A673 (cell line): ENCODE results near the gene FBLIM1. TPM values are rescaled to one million over a fixed set of nuclear protein-coding genes. Genes with fewer than 3 reads are reported as not detected.
A peak's percentile ranks its signal among the peaks of the same experiment; 100 is the strongest.

Source experiments
- BruUV-seq: library from RNA; stranded (reverse); fragments of 400-500 nt; replicated peaks from 2 replicates; lab custom pipeline; 2021; lab: Mats Ljungman, UMichigan
- CTCF ChIA-PET: fragments of 300-600 bp; sonication (Branson Sonifier 250); formaldehyde crosslinking; loops from one replicate; lab custom pipeline; 2022; ENCODE audit warnings: antibody characterized with exemption; lab: Charles Lee
- POLR2A ChIA-PET: fragments of 300-600 bp; sonication (Branson Sonifier 250); formaldehyde crosslinking; loops from one replicate; lab custom pipeline; 2022; ENCODE audit warnings: antibody characterized with exemption; ENCODE audit not compliant: low non-redundant PET; lab: Charles Lee
- DNase-seq: peaks from one replicate; pipeline ENCODE4 v3.0.0-alpha.2; 2015; ENCODE audit warnings: low spot score
- H3K27ac ChIP-seq: fragments of 200-600 bp; sonication (generic); 2 replicates; pipeline ENCODE4 v1.5.1; 2016; ENCODE audit warnings: mixed run types, low read depth, mild to moderate bottlenecking, mixed read lengths, antibody characterized with exemption, low read length; ENCODE audit not compliant: poor library complexity, severe bottlenecking
- H3K27me3 ChIP-seq: fragments of 200-600 bp; sonication (generic); replicated peaks from 2 replicates; pipeline ENCODE4 v1.6.1; 2017; ENCODE audit warnings: mixed run types, low read depth, mild to moderate bottlenecking, mixed read lengths, antibody characterized with exemption, low read length; ENCODE audit not compliant: insufficient read depth, poor library complexity
- H3K36me3 ChIP-seq: fragments of 200-600 bp; sonication (generic); 2 replicates; pipeline ENCODE4 v1.6.1; 2016; ENCODE audit warnings: mixed run types, mild to moderate bottlenecking, mixed read lengths, antibody characterized with exemption, low read length; ENCODE audit not compliant: insufficient read depth, poor library complexity, severe bottlenecking
- H3K4me1 ChIP-seq: fragments of 200-600 bp; sonication (generic); 2 replicates; pipeline ENCODE4 v1.6.1; 2017; ENCODE audit warnings: mixed run types, mild to moderate bottlenecking, mixed read lengths, antibody characterized with exemption, low read length; ENCODE audit not compliant: insufficient read depth, poor library complexity, severe bottlenecking
- H3K4me3 ChIP-seq: fragments of 200-600 bp; sonication (generic); 2 replicates; pipeline ENCODE4 v1.5.1; 2016; ENCODE audit warnings: low read depth, mixed run types, mild to moderate bottlenecking, mixed read lengths, low read length; ENCODE audit not compliant: poor library complexity, severe bottlenecking
- H3K9me3 ChIP-seq: fragments of 200-600 bp; sonication (generic); 2 replicates; pipeline ENCODE4 v1.6.1; 2016; ENCODE audit warnings: mixed run types, low read depth, mild to moderate bottlenecking, mixed read lengths, antibody characterized with exemption, low read length; ENCODE audit not compliant: poor library complexity, severe bottlenecking
- CTCF ChIP-seq: fragments of 300-800, 200-600 bp; sonication (generic); conservative IDR thresholded peaks from 2 replicates; pipeline ENCODE4 v1.5.1; 2017; ENCODE audit warnings: low read depth, mild to moderate bottlenecking, antibody characterized with exemption, low read length, moderate library complexity, mixed read lengths
- EZH2 ChIP-seq: fragments of 200-600 bp; sonication (generic); IDR thresholded peaks from 2 replicates; pipeline ENCODE4 v1.6.1; 2017; ENCODE audit warnings: borderline replicate concordance, low read depth, mild to moderate bottlenecking, mixed read lengths, antibody characterized with exemption, low read length; ENCODE audit not compliant: poor library complexity, severe bottlenecking
- intact Hi-C: fragments of 100-400 bp; cut with micrococcal nuclease; formaldehyde crosslinking; loops from one replicate; pipeline ENCODE4 v1.10.0; 2022; ENCODE audit not compliant: unreplicated experiment
- total RNA-seq: library from RNA; stranded (reverse); gene quantifications from 2 replicates; pipeline ENCODE4 v1.2.3, GENCODE V29; 2021

The FBLIM1 gene
- total RNA-seq, 1 experiment from 2014 or later = 39.3 TPM

GRCh38 chr1:15830258-15830657 lies 71.7 kb downstream of the FBLIM1 start:
- Histone ChIP-seq H3K27me3 (no peaks in the 10 kb centered on the region), H3K4me1 (peaks cover 12% of the 10 kb centered on the region), H3K27ac (no peak overlapping the region), H3K4me3 (no peak overlapping the region), H3K36me3 (no peaks in the 10 kb centered on the region), H3K9me3 (no peaks in the 10 kb centered on the region)
- intact Hi-C loops = no loop called here
- BruUV-seq = no TSS peak
- ChIA-PET POLR2A (no interaction called here), CTCF (interaction anchor here (0.6 kb wide), 2 partner anchors 14 to 80 kb away, joined by 3 to 5 read pairs; no protein-coding TSS in a partner anchor)
- TF ChIP-seq EZH2 (no peak), CTCF (no peak)
- no peak for DNase-seq

- intact Hi-C loops = no loop called here
- no peaks in the 10 kb centered on the region for H3K27me3 ChIP-seq
These were observed 74.6 kb downstream of the FBLIM1 start for GRCh38 chr1:15833069-15833679.

GRCh38 chr1:15833842-15834405 lies 75.3 kb downstream of the FBLIM1 start:
- POLR2A ChIA-PET = interaction anchor here (0.6 to 1.0 kb wide), 4 partner anchors 11 to 260 kb away, joined by 3 to 7 read pairs (median 5); partner anchors contain the start of gene SPEN
- BruUV-seq = TSS peak; percentile 73

More at GRCh38 chr1:15833069-15833679, 74.6 kb downstream of the FBLIM1 start:
- Histone ChIP-seq H3K4me3 (peak overlapping the region; percentile 61), H3K36me3 (no peaks in the 10 kb centered on the region), H3K9me3 (no peaks in the 10 kb centered on the region), H3K4me1 (peaks cover 12% of the 10 kb centered on the region), H3K27ac (peak overlapping the region; percentile 100)
- DNase-seq = peak; percentile 74
- BruUV-seq = no TSS peak
- ChIA-PET POLR2A (interaction anchor here (0.6 to 0.7 kb wide), 2 partner anchors 10 to 261 kb away, joined by 3 to 5 read pairs; no protein-coding TSS in a partner anchor), CTCF (interaction anchor here (0.6 kb wide), 1 partner anchor 119 kb away, joined by 4 read pairs; no protein-coding TSS in a partner anchor)
- no peak for TF ChIP-seq EZH2

More at GRCh38 chr1:15833842-15834405, 75.3 kb downstream of the FBLIM1 start:
- TF ChIP-seq CTCF (no peak), EZH2 (no peak)
- no peak for DNase-seq
- H3K27me3 ChIP-seq = no peaks in the 10 kb centered on the region
- H3K9me3 ChIP-seq = no peaks in the 10 kb centered on the region
- intact Hi-C loops = no loop called here
- CTCF ChIA-PET = interaction anchor here (0.6 kb wide), 1 partner anchor 88 kb away, joined by 3 read pairs; no protein-coding TSS in a partner anchor
- H3K4me3 ChIP-seq = peak overlapping the region; percentile 61
- H3K4me1 ChIP-seq = peaks cover 12% of the 10 kb centered on the region
- peak overlapping the region; percentile 100 for H3K27ac ChIP-seq
- no peaks in the 10 kb centered on the region for H3K36me3 ChIP-seq
